ENCODE results near the gene KLF7.

Gene KLF7

DNA sequence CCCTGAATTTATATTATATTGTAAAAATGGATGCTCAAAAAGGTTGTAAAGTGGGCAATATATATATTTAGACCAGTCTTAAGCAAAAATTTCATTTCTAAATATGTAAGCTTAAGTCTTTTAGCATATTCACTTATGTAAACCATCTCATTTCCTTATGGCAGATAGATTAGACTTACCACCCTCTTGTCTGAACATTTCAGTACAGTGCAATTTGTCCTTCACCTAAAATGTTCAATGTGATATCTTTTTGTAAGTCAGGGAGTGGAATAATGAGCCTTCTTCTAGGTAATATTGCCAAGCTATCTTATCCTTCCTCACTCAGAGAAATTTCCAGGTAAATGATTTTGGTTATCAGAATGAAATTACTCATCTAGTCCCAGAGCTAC is 92.3 kb downstream of the KLF7 start:
- H3K27me3 Mint-ChIP-seq (ENCODE audit: low read depth): no peaks in the 10 kb centered on the region
- no peak overlapping the region for H3K4me3 Mint-ChIP-seq
- peaks cover 33% of the 10 kb centered on the region for H3K4me1 Mint-ChIP-seq
- H3K27ac Mint-ChIP-seq: peak overlapping the region in 1 of 3 experiments; percentile 71
- peaks cover 14% of the 10 kb centered on the region for H3K36me3 Mint-ChIP-seq (ENCODE audit: low read depth)
- no peak for TF ChIP-seq CTCF (IDR thresholded peaks at IDR 0.05; ENCODE audit: unreplicated experiment in 3 of 3)
- no peaks in the 10 kb centered on the region for H3K9me3 Mint-ChIP-seq

GRCh38 chr2:207072571-207072970 is 93.2 kb downstream of the KLF7 start:
- Mint-ChIP-seq H3K36me3 (ENCODE audit: low read depth) (peaks cover 9% of the 10 kb centered on the region), H3K9me3 (no peaks in the 10 kb centered on the region), H3K27me3 (ENCODE audit: low read depth) (no peaks in the 10 kb centered on the region), H3K27ac (no peak overlapping the region), H3K4me1 (peaks cover 39% of the 10 kb centered on the region), H3K4me3 (no peak overlapping the region)
- TF ChIP-seq CTCF (IDR thresholded peaks at IDR 0.05; ENCODE audit: unreplicated experiment in 3 of 3): no peak

- no peak for TF ChIP-seq CTCF (IDR thresholded peaks at IDR 0.05; ENCODE audit: unreplicated experiment in 3 of 3)
- Mint-ChIP-seq H3K9me3 (no peaks in the 10 kb centered on the region), H3K27ac (no peak overlapping the region), H3K4me3 (no peak overlapping the region), H3K27me3 (ENCODE audit: low read depth) (no peaks in the 10 kb centered on the region), H3K4me1 (peaks cover 43% of the 10 kb centered on the region), H3K36me3 (ENCODE audit: low read depth) (peaks cover 4% of the 10 kb centered on the region)
Measured at GRCh38 chr2:207071820-207072219, 93.9 kb downstream of the KLF7 start.

GRCh38 chr2:207067473-207067872 is 98.3 kb downstream of the KLF7 start:
- no peak for TF ChIP-seq CTCF (IDR thresholded peaks at IDR 0.05; ENCODE audit: unreplicated experiment in 3 of 3)
- Mint-ChIP-seq H3K9me3 (no peaks in the 10 kb centered on the region), H3K36me3 (ENCODE audit: low read depth) (no peaks in the 10 kb centered on the region), H3K27ac (peak overlapping the region in 1 of 3 experiments; percentile 21), H3K4me1 (peaks cover 17% of the 10 kb centered on the region), H3K27me3 (ENCODE audit: low read depth) (no peaks in the 10 kb centered on the region), H3K4me3 (no peak overlapping the region)

DNA sequence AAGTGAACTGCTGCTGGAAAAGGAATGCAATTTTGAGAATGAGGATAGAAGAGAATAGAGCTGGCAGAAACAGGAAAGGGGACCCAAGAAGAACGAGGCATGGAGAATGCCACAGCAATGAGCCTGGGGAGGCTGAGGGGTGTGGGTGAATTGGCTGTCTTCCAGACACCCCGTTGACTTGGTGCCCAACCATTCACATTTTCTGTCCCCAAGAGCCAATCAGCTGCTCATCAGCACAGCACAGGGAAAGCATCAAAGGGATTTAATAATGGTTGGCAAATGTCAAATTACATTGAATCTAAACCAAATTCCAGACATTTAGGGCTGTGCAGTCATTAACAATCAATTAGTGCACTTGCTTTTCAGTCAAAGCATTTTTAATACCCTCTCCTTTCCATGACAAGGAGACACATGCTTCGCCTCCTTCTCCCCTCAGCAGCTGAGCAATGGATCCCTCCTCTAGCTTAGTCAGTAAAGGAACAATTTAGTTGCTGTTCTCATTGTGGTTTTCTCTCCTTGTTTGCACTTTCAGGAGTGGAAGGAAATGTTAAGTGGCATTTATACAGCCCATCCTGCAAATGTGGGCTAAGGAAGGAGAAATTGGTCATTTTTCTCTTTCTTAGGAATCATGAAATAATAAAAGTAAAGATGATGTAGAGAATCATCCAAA is 98.8 kb downstream of the KLF7 start:
- Mint-ChIP-seq H3K4me1 (peaks cover 17% of the 10 kb centered on the region), H3K9me3 (no peaks in the 10 kb centered on the region), H3K4me3 (no peak overlapping the region), H3K36me3 (ENCODE audit: low read depth) (no peaks in the 10 kb centered on the region), H3K27me3 (ENCODE audit: low read depth) (no peaks in the 10 kb centered on the region), H3K27ac (no peak overlapping the region)
- no peak for TF ChIP-seq CTCF (IDR thresholded peaks at IDR 0.05; ENCODE audit: unreplicated experiment in 3 of 3)

DNA sequence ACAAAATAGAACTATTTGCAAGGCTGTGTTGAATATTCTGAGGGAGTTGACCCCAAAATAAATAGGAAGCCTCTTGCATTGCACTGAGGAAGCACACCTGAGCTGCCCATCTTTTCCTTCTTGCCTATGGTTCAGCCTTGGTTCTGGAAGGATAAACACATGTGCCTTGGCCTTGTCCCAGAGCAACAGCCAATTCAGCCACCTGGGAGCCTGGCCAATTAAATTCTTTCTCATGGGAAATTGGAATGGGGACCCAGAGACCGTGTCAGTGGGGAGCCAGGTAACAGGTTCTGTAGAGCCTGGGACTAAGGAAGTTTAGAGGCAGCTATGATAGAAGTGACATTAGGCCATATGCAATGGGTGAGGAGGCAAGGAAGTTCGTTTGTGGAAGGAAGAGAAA is 99.6 kb downstream of the KLF7 start:
- Mint-ChIP-seq H3K27me3 (ENCODE audit: low read depth) (no peaks in the 10 kb centered on the region), H3K27ac (no peak overlapping the region), H3K4me3 (no peak overlapping the region), H3K4me1 (peaks cover 17% of the 10 kb centered on the region), H3K9me3 (no peaks in the 10 kb centered on the region), H3K36me3 (ENCODE audit: low read depth) (no peaks in the 10 kb centered on the region)
- TF ChIP-seq CTCF (IDR thresholded peaks at IDR 0.05; ENCODE audit: unreplicated experiment in 3 of 3): no peak
